GM19023 (cell line): ENCODE results near the gene TGFBR1.

Source experiments
- ATAC-seq: cut with Tn5 transposase; IDR thresholded peaks from one replicate; pipeline ENCODE4 v1.9.1; 2021; ENCODE audit warnings: mild to moderate bottlenecking, moderate library complexity; ENCODE audit not compliant: unreplicated experiment

Gene TGFBR1

DNA sequence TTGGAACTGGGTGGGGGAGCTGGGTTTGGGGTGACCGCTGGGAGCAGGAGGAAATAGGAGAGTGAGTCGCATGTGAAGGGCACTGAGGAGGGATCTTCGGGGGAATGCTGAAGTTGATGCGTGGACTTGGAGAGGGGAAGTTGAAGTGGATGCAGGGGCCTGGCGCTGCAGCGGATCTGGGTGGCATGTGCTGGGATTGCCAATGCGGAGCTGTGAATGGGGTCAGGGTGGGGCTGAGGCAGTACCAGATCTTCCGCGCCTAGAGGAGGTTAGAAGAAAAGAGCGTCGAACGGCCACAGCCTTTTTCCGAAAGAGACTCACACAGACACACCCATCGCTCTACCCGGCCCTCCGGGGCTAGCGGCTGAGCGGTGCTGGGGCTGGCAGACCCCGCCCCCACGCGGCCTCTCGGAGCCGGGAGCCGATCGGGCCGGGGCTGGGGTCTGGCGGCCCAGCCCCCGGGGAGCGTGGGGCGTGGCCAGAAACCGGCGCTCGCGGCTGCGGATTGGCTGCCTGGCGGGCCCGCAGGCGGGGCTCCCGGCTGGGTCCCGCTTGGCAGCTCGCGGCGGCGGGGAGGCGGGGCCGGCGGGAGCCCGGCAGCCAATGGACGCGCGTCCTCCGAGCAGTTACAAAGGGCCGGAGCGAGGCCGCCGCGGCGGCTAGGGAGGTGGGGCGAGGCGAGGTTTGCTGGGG lies at the start of gene TGFBR1:
TSS of gene TGFBR1 (plus strand) at position 655 of the 693 bp plus-strand sequence. CDS start 93 bp downstream, outside the sequence.
- ATAC-seq = peak; percentile 90

GRCh38 chr9:99055384-99055783 lies 49.5 kb upstream of the TGFBR1 start:
- no peak for ATAC-seq

GRCh38 chr9:99056186-99056585 lies 48.7 kb upstream of the TGFBR1 start:
- ATAC-seq = no peak

GRCh38 chr9:99056886-99057664 lies 47.8 kb upstream of the TGFBR1 start:
- ATAC-seq = no peak

- peak; percentile 82 for ATAC-seq
Measured at GRCh38 chr9:99057665-99058625, 47.0 kb upstream of the TGFBR1 start.

- ATAC-seq = peak; percentile 53
Measured at GRCh38 chr9:99058964-99059921, 45.7 kb upstream of the TGFBR1 start.

DNA sequence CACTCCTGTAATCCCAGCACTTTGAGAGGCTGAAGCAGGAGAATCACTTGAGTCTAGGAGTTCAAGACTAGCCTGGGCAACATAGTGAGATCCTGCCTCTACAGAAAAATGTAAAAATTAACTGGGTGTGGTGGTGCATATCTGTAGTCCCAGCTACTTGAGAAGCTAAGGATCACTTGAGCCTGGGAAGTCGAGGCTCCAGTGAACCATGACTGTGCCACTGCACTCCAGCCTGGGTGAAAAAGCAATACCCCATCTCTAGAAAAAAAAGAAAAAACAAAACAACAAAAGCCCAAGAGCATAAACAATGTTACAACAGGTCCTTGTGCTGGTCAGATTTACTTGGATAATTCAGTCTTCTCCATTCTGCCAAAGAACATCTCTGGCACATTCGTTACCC lies 44.3 kb upstream of the TGFBR1 start:
- no peak for ATAC-seq

DNA sequence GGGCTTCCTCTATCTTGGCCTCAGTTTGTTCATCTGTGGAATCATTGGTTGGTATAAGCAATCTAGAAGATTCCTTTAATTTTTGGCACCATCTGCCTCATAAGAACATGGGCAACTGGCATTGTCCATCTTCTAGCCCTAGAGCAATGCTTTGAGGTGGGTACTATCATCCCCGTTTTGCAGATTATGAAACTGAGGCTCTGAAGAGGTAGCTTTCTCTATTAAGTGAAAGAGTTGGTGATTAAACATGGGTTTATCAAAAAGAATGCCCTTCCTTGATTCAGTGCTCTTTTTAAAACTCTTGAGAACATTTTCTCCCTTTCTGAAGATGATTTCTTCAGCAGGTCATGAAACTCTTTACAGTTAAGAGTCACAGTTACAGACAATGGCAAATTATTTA lies 42.4 kb upstream of the TGFBR1 start:
- no peak for ATAC-seq

GRCh38 chr9:99063522-99063921 lies 41.4 kb upstream of the TGFBR1 start:
- no peak for ATAC-seq

- ATAC-seq = no peak
Measured at GRCh38 chr9:99066571-99066970, 38.3 kb upstream of the TGFBR1 start.

GRCh38 chr9:99069075-99069474 lies 35.8 kb upstream of the TGFBR1 start:
- ATAC-seq = no peak

GRCh38 chr9:99069546-99069945 lies 35.4 kb upstream of the TGFBR1 start:
- no peak for ATAC-seq

GRCh38 chr9:99070681-99071080 lies 34.2 kb upstream of the TGFBR1 start:
- ATAC-seq = no peak

DNA sequence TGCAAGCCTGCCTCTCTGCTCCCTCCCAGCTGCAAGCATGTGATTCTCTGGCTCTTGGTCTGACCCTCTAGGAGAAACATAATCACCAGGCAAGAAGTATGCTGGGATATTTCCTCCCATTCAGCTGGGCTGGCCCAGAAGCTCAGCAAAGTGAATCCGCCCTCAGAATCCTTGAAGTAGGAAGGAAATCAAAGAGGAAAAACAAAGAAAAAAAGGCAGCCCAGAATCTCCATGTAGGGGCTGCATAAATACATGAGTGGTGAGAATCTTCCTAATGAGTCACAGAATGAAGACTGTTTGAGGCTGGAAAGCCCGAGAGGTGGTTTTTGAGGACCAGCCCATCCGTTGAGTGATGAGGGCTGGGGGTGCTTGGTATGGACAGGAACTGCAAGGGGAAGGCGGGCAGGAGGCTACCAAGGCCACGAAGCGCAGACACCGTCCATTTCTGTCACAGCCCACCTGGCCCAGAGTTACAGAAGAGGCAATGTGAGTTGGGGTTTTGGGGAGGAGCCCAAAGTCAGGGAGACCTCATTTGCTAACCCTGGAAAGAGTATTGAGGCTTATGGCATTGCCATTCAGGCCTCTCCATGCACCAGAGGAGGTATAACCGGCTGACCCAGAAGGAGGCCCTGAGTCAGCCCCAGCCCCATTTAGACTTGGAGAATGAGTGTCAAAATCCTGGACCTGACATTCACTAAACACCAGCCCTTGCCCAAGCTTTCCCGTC lies 33.4 kb upstream of the TGFBR1 start:
- ATAC-seq = no peak

DNA sequence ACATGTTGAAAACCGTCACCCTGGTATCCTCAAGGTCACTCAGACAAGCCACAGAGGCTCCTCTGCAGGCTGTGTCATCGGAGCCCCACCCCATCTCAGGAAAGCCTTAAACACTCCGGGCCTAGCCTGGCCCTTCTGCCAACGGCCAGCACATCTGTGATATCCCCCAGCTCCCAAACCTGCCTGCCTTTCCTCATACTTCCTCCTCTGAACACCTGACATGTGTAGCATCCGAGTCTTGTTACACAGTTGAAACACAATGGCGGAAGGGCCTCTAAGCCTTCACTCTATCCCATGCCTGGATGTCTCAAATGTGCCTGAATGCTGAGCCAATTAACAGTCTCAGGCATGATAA lies 32.9 kb upstream of the TGFBR1 start:
- no peak for ATAC-seq

DNA sequence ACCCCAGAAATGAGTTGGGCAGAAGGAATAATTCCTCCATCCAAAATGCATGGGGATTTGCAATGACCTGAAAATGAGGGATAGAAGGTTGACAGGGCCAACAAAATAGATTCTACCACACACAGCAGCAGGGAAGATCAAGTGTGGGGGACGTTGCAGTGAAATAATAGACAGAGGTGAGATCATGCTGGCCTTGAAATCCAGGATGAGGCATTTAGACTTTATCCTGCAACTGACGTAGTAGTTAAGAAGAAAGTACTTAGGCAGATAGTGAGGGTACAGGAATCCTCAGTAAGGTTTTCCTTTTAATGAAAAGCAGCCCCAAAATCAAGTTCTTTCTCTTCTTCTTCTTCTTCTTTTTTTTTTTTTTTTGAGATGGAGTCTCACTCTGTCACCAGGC lies 31.6 kb upstream of the TGFBR1 start:
- ATAC-seq = no peak

DNA sequence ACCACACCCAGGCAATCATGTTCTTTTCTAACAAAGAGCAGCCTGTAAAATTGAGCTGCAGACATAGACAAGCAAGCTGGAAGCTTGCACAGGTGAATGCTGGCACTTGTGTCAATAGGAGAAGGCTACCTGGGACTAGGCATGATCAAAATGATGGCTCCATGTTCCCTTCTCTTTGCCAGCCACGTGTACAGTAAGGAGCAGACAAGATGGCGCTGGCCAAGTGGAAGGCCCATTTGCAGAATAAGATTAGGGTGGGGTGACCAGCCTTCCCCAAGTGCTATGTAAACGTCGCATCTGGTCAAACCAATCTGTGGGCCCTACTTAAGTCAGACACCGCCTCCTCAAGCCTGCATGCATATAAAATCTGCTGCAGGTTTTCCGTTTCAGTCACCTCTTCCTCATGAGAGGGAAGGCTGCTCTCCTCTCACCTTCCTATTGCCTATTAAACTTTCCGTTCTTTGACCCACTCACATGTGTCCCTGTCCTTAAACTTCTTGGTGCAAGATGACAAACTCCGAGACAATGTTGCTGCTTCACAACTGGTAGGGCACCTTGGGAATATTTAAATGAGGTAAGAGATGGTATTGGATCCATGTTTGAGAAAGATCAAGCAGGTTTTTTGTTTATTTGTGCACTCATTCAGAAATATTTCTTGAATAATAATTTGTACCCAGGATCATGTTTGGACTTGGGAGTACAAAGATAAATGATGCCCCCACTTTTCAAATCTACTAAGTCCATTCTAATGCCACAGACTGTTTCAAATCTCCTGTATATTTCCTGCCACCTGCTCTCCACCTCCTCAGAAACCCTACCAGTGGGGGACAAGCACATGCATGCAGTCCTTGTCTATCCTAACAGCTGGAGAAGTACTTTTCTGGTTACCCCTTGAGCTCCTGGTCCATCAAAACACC lies 30.7 kb upstream of the TGFBR1 start:
- ATAC-seq = no peak

- ATAC-seq = no peak
Measured at GRCh38 chr9:99074902-99075245, 30.0 kb upstream of the TGFBR1 start.
